ENCODE data around the gene ACOT7.
"Not testable (repeated sequence)": the region's sequence is repeated elsewhere in the genome, so short reads cannot be mapped to it uniquely, and the experiment has no call there.

ACOT7 gene

GRCh38 chr1:6241887-6242740, 151.5 kb downstream of the ACOT7 start:
- in situ Hi-C loops (cut with HindIII; ENCODE audit: low sequenced_read_pairs), result no loop called here

GRCh38 chr1:6241107-6241886, 152.3 kb downstream of the ACOT7 start:
- in situ Hi-C loops (cut with HindIII; ENCODE audit: low sequenced_read_pairs), result no loop called here

GRCh38 chr1:6239950-6240768, 153.4 kb downstream of the ACOT7 start:
- in situ Hi-C loops (cut with HindIII; ENCODE audit: low sequenced_read_pairs), result no loop called here

GRCh38 chr1:6239213-6239752, 154.3 kb downstream of the ACOT7 start:
- in situ Hi-C loops (cut with HindIII; ENCODE audit: low sequenced_read_pairs), result no loop called here

GRCh38 chr1:6237093-6237492, 156.5 kb downstream of the ACOT7 start:
- in situ Hi-C loops (cut with HindIII; ENCODE audit: low sequenced_read_pairs), result no loop called here

- in situ Hi-C loops (cut with HindIII; ENCODE audit: low sequenced_read_pairs), result no loop called here
Observed at GRCh38 chr1:6235296-6235677, 158.3 kb downstream of the ACOT7 start.

GRCh38 chr1:6234502-6235295, 158.9 kb downstream of the ACOT7 start:
- in situ Hi-C loops (cut with HindIII; ENCODE audit: low sequenced_read_pairs), result no loop called here

GRCh38 chr1:6233376-6233775, 160.2 kb downstream of the ACOT7 start:
- in situ Hi-C loops (cut with HindIII; ENCODE audit: low sequenced_read_pairs), result no loop called here

GRCh38 chr1:6225651-6226050, 167.9 kb downstream of the ACOT7 start:
- in situ Hi-C loops (cut with HindIII; ENCODE audit: low sequenced_read_pairs), result no loop called here

- in situ Hi-C loops (cut with HindIII; ENCODE audit: low sequenced_read_pairs), result no loop called here
Observed at GRCh38 chr1:6224718-6225117, 168.8 kb downstream of the ACOT7 start.

GRCh38 chr1:6223617-6224016, 169.9 kb downstream of the ACOT7 start:
- in situ Hi-C loops (cut with HindIII; ENCODE audit: low sequenced_read_pairs), result no loop called here

GRCh38 chr1:6222636-6223035, 170.9 kb downstream of the ACOT7 start:
- in situ Hi-C loops (cut with HindIII; ENCODE audit: low sequenced_read_pairs), result no loop called here

GRCh38 chr1:6221210-6221784, 172.3 kb downstream of the ACOT7 start:
- in situ Hi-C loops (cut with HindIII; ENCODE audit: low sequenced_read_pairs), result no loop called here

GRCh38 chr1:6220236-6220635, 173.3 kb downstream of the ACOT7 start:
- in situ Hi-C loops (cut with HindIII; ENCODE audit: low sequenced_read_pairs), result no loop called here

GRCh38 chr1:6219641-6220040, 173.9 kb downstream of the ACOT7 start:
- in situ Hi-C loops (cut with HindIII; ENCODE audit: low sequenced_read_pairs), result not testable (repeated sequence)

- in situ Hi-C loops (cut with HindIII; ENCODE audit: low sequenced_read_pairs), result no loop called here
Observed at GRCh38 chr1:6218375-6219164, 175.0 kb downstream of the ACOT7 start.

Measured in DLD1 (cell line).